IPS-18c (cell line): Measurements from ENCODE around the gene CNDP1.

Source experiments
- H3K4me3 ChIP-seq: 2 replicates; pipeline ENCODE4 v1.7.0; 2013; ENCODE audit warnings: low read depth, mild to moderate bottlenecking, low read length, moderate library complexity; ENCODE audit not compliant: insufficient read depth
- H3K9me3 ChIP-seq: one replicate; pipeline ENCODE4 v1.6.1; 2013; ENCODE audit warnings: mild to moderate bottlenecking, low read length, moderate library complexity; ENCODE audit not compliant: control insufficient read depth, insufficient read depth

The CNDP1 gene

GRCh38 chr18:74623047-74623816, 88.9 kb downstream of the CNDP1 start:
- Histone ChIP-seq H3K4me3 (no peak overlapping the region), H3K9me3 (no peaks in the 10 kb centered on the region)

- no peak overlapping the region for H3K4me3 ChIP-seq
These were observed 90.2 kb downstream of the CNDP1 start for GRCh38 chr18:74624466-74624865.

GRCh38 chr18:74625157-74625556, 90.9 kb downstream of the CNDP1 start:
- Histone ChIP-seq H3K9me3 (no peaks in the 10 kb centered on the region), H3K4me3 (no peak overlapping the region)

More at GRCh38 chr18:74624466-74624865, 90.2 kb downstream of the CNDP1 start:
- no peaks in the 10 kb centered on the region for H3K9me3 ChIP-seq

- H3K9me3 ChIP-seq, result no peaks in the 10 kb centered on the region
These were observed 92.0 kb downstream of the CNDP1 start for GRCh38 chr18:74626049-74626874.

GRCh38 chr18:74630804-74631203, 96.5 kb downstream of the CNDP1 start:
- Histone ChIP-seq H3K9me3 (no peaks in the 10 kb centered on the region), H3K4me3 (no peak overlapping the region)

More at GRCh38 chr18:74626049-74626874, 92.0 kb downstream of the CNDP1 start:
- no peak overlapping the region for H3K4me3 ChIP-seq

GRCh38 chr18:74631212-74631611, 96.9 kb downstream of the CNDP1 start:
- H3K4me3 ChIP-seq, result no peak overlapping the region
- H3K9me3 ChIP-seq, result no peaks in the 10 kb centered on the region

- no peak overlapping the region for H3K4me3 ChIP-seq
- H3K9me3 ChIP-seq, result no peaks in the 10 kb centered on the region
These were observed 97.5 kb downstream of the CNDP1 start for GRCh38 chr18:74631623-74632350.

- H3K9me3 ChIP-seq, result no peaks in the 10 kb centered on the region
- no peak overlapping the region for H3K4me3 ChIP-seq
These were observed 98.0 kb downstream of the CNDP1 start for GRCh38 chr18:74632351-74632679.

- H3K4me3 ChIP-seq, result no peak overlapping the region
- no peaks in the 10 kb centered on the region for H3K9me3 ChIP-seq
These were observed 98.6 kb downstream of the CNDP1 start for GRCh38 chr18:74632856-74633255.

- no peak overlapping the region for H3K4me3 ChIP-seq
- H3K9me3 ChIP-seq, result no peaks in the 10 kb centered on the region
These were observed 99.5 kb downstream of the CNDP1 start for GRCh38 chr18:74633652-74634352.

GRCh38 chr18:74635224-74635975, 101.1 kb downstream of the CNDP1 start:
- Histone ChIP-seq H3K9me3 (no peaks in the 10 kb centered on the region), H3K4me3 (no peak overlapping the region)
